GM19324 (cell line): ENCODE data around the gene FGF5.
"Not testable (repeated sequence)": the region's sequence is repeated elsewhere in the genome, so short reads cannot be mapped to it uniquely, and the experiment has no call there.

Source experiments
- ATAC-seq: cut with Tn5 transposase; IDR thresholded peaks from one replicate; pipeline ENCODE4 v1.9.1; 2021; ENCODE audit warnings: mild to moderate bottlenecking, moderate library complexity; ENCODE audit not compliant: unreplicated experiment, low FRiP score

FGF5 gene, protein sequence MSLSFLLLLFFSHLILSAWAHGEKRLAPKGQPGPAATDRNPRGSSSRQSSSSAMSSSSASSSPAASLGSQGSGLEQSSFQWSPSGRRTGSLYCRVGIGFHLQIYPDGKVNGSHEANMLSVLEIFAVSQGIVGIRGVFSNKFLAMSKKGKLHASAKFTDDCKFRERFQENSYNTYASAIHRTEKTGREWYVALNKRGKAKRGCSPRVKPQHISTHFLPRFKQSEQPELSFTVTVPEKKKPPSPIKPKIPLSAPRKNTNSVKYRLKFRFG

DNA sequence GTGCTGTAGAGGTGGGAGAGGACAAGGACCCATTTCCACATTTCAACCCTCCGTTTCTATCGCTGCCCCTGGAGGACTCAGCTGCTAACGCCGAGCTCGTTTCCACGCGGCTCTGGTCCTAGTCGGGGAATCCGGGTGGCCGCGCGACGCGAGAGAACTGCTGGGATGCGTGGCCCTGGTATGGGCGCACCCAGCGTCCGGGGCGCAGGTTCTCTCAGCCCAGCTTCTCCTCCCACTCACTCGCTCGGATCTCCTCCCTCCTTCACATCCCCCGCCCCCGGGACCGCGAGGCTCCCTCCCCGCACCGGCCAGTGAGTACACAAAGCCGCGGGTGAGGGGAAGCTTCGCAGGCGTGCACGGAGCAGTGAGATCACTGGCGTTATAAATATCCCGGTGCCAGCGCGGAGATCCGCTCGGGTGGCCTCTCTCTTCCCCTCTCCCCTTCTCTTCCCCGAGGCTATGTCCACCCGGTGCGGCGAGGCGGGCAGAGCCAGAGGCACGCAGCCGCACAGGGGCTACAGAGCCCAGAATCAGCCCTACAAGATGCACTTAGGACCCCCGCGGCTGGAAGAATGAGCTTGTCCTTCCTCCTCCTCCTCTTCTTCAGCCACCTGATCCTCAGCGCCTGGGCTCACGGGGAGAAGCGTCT lies at the start of gene FGF5:
TSS of gene FGF5 (plus strand) at position 412 of the 649 bp plus-strand sequence. CDS start at position 573, 161 bp downstream.
- no peak for ATAC-seq

GRCh38 chr4:80219301-80220025 lies 47.0 kb upstream of the FGF5 start:
- ATAC-seq, result no peak

DNA sequence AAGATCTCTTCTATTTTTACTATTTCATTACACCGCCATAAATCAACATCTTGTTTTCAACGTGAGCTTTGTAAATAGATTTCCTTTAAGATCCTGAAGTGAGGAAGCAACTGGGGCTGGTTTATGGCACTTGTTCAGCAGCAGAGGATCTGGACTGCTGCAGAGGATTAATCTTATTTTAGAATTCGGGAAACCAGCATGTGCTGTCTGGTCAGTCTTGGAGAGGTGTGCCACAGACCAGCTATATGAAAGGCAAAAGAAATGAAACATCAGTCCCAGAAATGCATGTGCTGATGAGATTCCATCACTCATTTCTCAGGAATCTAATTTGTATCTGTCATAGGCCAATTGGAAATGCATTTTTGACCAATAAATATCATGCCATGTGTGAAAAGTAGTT lies 45.8 kb upstream of the FGF5 start:
- no peak for ATAC-seq

GRCh38 chr4:80221161-80221560 lies 45.3 kb upstream of the FGF5 start:
- no peak for ATAC-seq

DNA sequence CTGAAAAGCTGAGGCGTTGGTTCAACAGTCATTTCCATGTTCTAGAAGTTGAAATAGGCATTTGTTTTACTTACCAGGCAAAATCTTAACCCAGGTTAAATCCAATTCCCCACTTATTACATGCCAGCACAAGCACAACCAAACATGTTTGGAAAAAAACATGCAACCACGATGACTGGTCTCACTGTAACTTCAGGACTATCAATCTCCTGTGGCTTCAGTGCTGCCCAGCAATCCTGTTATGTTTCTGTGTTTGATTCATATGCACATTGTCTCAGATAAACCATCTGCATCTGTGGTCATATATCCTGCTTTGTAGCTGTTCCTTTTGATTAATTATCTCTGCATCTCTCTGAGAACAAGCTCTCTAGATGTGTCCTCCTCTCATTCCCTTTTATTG lies 40.9 kb upstream of the FGF5 start:
- no peak for ATAC-seq

DNA sequence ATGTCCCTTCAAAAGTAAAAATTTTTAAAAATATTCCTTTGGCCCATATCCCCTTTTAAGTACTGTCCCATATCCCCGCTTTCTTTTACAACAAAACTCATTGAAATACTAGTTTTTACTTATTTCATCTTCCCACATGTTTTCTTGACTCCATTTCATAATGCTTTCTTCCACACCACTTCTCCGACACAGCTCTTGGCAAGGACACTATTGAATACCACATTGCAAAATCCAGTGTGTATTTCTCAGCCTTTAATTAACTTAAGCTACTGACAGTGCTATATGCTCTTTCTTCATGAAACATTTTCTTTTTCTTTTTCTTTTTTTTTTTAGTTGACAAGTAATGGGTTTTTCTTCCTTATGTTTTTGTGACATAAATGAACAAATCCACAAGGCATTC lies 40.4 kb upstream of the FGF5 start:
- ATAC-seq, result no peak

- no peak for ATAC-seq
These were observed 38.0 kb upstream of the FGF5 start for GRCh38 chr4:80228460-80228859.

DNA sequence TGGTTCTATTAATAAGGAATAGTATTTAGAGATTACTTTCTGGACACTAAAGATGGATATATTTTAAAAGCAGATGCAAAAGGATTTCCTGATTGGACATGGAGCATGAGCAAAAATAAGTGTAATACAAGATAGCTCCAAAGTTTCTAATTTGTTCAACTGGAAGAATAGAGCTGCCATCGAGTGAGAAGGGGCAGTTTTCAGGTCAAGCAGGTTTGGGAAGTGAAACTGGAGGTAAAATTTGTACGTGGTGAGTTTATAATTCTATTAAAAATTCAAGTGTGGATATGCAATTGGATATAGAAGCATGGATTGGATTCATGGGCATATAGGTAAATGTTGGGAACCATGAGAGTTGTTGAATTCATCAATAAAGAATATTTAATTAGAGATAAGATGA lies 37.3 kb upstream of the FGF5 start:
- no peak for ATAC-seq

DNA sequence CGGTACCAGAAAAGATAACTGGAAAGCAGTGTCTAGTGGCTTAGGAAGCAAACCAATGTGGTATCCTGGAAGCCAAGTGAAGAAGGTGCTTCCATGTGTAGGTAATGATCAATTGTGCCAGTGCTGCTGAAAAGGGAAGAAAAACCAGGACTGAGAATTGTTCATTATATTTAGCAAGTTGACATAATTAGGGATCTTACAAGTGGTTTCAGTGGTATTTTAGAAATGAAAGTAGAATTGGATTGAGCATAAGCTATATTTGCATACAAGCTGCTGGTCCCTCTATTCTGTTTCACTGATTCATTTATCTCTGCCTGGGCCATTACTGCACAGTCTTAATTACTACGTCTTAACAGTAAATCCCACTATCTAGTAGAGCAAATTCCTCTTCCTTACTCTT lies 36.9 kb upstream of the FGF5 start:
- peak; percentile 49 for ATAC-seq

DNA sequence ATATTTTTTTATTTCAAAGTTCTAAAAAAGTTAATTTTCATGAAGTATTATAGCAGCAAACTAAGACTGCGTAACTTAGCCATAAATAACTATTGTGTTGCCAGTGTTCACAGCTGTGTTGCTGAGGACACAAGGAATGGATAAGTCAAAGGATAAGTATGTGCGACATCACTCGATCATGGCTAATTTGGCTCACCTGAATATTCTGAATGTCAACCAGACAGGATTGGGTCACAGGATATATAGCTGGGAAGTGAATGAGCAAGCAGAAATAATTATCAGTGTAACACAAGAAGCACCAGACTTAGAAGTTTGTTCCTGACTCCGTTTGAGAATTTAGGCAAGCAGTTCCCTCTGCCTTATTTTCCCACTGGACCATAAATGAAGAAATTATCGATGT lies 35.3 kb upstream of the FGF5 start:
- no peak for ATAC-seq

GRCh38 chr4:80232707-80233370 lies 33.6 kb upstream of the FGF5 start:
- no peak for ATAC-seq

GRCh38 chr4:80233390-80233789 lies 33.1 kb upstream of the FGF5 start:
- ATAC-seq, result no peak

DNA sequence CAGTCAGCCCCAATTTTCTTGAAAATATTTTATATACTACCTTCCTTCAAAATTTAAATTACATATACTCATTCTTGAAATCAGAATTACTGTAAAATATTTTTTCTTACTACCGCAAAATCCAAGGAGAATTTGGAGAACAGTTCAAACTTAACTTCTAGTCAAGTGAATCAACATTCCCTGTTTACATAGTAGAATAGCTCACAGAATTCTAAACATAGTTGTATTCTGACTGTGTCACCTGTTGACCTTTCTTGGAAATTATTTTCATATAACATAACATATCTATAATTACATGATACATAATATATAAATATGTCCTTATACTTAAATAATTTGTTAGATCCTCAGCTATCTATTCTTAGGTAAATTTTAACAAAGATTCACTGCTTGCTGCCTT lies 31.0 kb upstream of the FGF5 start:
- no peak for ATAC-seq

- no peak for ATAC-seq
These were observed 28.5 kb upstream of the FGF5 start for GRCh38 chr4:80237992-80238391.

- no peak for ATAC-seq
These were observed 26.8 kb upstream of the FGF5 start for GRCh38 chr4:80239480-80240150.

DNA sequence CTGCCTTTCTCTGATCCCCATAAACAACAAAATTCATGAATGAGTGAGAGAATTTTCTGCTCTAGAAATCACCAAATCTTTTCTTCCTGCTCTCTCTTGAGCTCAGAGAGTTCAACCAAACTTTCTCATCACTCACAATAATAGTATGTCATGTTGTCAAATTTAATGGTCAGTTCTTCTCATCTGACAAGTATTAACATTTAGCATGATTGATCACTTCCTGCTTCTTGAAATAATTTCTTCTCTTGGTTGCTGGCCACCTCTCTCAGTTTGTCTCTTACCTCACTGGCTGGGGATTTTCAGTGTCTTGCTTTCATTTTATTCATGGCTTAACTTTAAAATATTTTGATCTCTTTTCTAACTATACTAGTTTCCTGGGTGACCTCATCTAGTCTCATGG lies 25.5 kb upstream of the FGF5 start:
- ATAC-seq, result no peak

DNA sequence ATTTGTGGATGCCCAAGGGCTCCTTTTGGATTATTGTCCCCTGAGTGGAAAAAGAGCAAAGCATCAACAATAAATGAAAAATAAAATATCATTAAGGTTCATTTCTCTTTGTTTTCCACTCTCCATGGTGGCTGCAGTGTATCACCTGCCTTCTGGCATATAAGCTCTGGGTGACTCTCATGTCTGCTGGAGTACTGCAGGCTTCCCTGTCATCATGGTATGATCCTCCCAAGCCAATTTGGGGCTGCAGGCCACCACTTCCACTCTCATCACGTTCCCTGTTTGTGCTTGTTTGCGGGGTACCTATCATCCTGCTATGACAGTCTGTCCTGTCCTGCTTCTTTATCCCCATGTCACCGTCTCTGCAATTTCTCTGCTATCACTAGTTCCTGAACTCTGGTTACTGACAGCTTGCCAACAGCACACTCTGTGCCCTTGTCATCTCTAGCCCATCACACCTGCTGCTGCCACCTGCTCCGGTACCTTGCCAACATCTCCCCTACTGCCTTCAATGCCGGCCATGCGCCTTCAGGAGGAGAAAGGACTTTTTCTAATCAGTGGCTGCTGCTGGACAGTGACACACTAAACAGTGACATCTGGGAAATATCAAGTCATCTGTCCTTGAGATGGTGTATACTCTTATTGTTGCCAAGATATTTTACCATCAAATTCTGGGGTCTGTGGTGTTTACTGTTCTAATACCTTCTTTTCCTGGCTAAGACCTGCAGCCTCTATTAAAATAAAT lies 23.0 kb upstream of the FGF5 start:
- no peak for ATAC-seq

GRCh38 chr4:80247484-80247883 lies 19.0 kb upstream of the FGF5 start:
- ATAC-seq, result not testable (repeated sequence)

DNA sequence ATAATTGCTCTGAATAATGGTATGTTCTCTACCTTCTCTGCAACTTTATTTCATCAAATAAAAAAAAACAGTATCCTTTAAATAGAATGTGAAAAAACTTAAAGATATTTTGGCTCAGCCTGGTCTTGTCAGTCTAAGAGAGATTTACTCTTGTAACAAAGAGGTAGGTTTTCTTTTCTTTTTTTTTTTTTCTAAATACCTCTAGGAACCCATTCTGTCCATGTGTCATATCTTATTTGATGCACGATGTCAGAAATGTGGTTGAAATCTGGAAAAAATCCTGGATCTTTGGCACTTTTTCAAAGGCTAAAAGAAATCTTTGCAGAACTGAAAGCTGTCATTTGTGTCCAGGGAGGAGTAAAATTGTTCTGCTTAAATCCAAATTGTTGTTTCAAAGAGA lies 17.3 kb upstream of the FGF5 start:
- ATAC-seq, result no peak

DNA sequence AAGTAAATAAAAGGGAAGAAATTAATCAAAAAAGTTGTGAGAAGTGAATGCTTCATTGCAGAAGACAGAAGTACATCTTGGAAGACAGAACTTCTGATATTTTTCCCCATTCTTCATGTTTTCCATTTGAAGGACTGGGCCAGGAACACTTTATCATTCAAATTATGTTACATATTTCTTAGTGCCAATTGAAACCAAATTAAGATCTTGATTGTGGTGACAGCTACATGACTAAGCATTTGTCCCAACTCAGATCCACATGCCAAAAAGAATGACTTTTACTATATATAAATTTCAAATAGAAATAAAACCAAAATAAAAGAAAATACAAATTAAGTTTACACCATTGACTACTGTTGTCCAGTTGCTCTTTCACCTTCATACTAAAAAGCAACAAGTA lies 14.0 kb upstream of the FGF5 start:
- no peak for ATAC-seq
